IMR-90 (cell line): ENCODE data around the gene MTUS2. TPM values are rescaled to one million over a fixed set of nuclear protein-coding genes. Genes with fewer than 3 reads are reported as not detected.

Experiments used
- ATAC-seq: fragments of 200-7000 bp; cut with Tn5 transposase; 2 replicates; pipeline ENCODE4 v1.9.1; 2020; ENCODE audit warnings: low read depth, mild to moderate bottlenecking, moderate library complexity
- BruUV-seq: library from RNA; stranded (reverse); fragments of 400-500 nt; replicated peaks from 2 replicates; lab custom pipeline; 2021; lab: Mats Ljungman, UMichigan
- CTCF ChIA-PET: fragments of 300-600 bp; formaldehyde crosslinking; extraction: SDS; loops from one replicate; lab custom pipeline; 2021; ENCODE audit warnings: antibody characterized with exemption; lab: Yijun Ruan, JAX
- POLR2A ChIA-PET: fragments of 300-600 bp; sonication (Branson Sonifier 250); formaldehyde crosslinking; loops from one replicate; lab custom pipeline; 2022; ENCODE audit warnings: antibody characterized with exemption; ENCODE audit not compliant: unreplicated experiment; lab: Charles Lee
- DNase-seq: peaks from one replicate; pipeline ENCODE4 v3.0.0; 2013
- H2AFZ ChIP-seq: replicated peaks from 2 replicates; pipeline ENCODE3; 2013; ENCODE audit warnings: low read length, mild to moderate bottlenecking; ENCODE audit not compliant: poor library complexity
- H2AK5ac ChIP-seq: 2 replicates; pipeline ENCODE4 v1.6.1; 2013; ENCODE audit warnings: low read depth, low read length, inconsistent platforms
- H2AK9ac ChIP-seq: replicated peaks from 2 replicates; pipeline ENCODE3; 2013; ENCODE audit warnings: mild to moderate bottlenecking, low read depth, low read length, moderate library complexity; ENCODE audit not compliant: poor library complexity
- H2BK120ac ChIP-seq: 2 replicates; pipeline ENCODE4 v1.6.1; 2013; ENCODE audit warnings: low read depth, low read length, inconsistent platforms
- H2BK15ac ChIP-seq: 3 replicates; pipeline ENCODE4 v1.6.1; 2013; ENCODE audit warnings: low read depth, low read length, inconsistent platforms
- H2BK20ac ChIP-seq: 2 replicates; pipeline ENCODE4 v1.6.1; 2013; ENCODE audit warnings: low read depth, mild to moderate bottlenecking, inconsistent platforms, low read length, moderate library complexity
- H2BK5ac ChIP-seq: 2 replicates; pipeline ENCODE4 v1.6.1; 2013; ENCODE audit warnings: mild to moderate bottlenecking, low read depth, low read length, inconsistent platforms; ENCODE audit not compliant: poor library complexity, severe bottlenecking
- H3K14ac ChIP-seq: replicated peaks from 2 replicates; pipeline ENCODE4 v1.6.1; 2013; ENCODE audit warnings: low read depth, low read length, inconsistent platforms
- H3K18ac ChIP-seq: 2 replicates; pipeline ENCODE4 v1.6.1; 2013; ENCODE audit warnings: low read depth, low read length, control low read depth
- H3K23ac ChIP-seq: 2 replicates; pipeline ENCODE4 v1.6.1; 2013; ENCODE audit warnings: low read depth, low read length, inconsistent platforms
- H3K27ac ChIP-seq: 2 replicates; pipeline ENCODE4 v1.5.1; 2013; ENCODE audit warnings: mild to moderate bottlenecking, control low read depth, low read length; ENCODE audit not compliant: insufficient read depth
- H3K27me3 ChIP-seq: 2 replicates; pipeline ENCODE4 v1.6.1; 2013; ENCODE audit warnings: low read length; ENCODE audit not compliant: control insufficient read depth, insufficient read depth
- H3K36me3 ChIP-seq: 2 replicates; pipeline ENCODE4 v1.6.1; 2013; ENCODE audit warnings: low read length, mixed read lengths; ENCODE audit not compliant: control insufficient read depth, insufficient read depth
- H3K4ac ChIP-seq: 2 replicates; pipeline ENCODE4 v1.6.1; 2013; ENCODE audit warnings: low read depth, low read length, inconsistent platforms
- H3K4me1 ChIP-seq: 2 replicates; pipeline ENCODE4 v1.6.1; 2013; ENCODE audit warnings: low read length, mixed read lengths; ENCODE audit not compliant: control insufficient read depth, insufficient read depth
- H3K4me2 ChIP-seq: 2 replicates; pipeline ENCODE4 v1.6.1; 2013; ENCODE audit warnings: low read depth, mild to moderate bottlenecking, control low read depth, low read length, moderate library complexity
- H3K4me3 ChIP-seq: 2 replicates; pipeline ENCODE4 v1.5.1; 2013; ENCODE audit warnings: low read depth, mild to moderate bottlenecking, control low read depth, low read length, moderate library complexity; ENCODE audit not compliant: insufficient read depth
- H3K56ac ChIP-seq: 2 replicates; pipeline ENCODE4 v1.6.1; 2013; ENCODE audit warnings: low read length, inconsistent platforms; ENCODE audit not compliant: insufficient read depth; ENCODE audit errors: extremely low read depth
- H3K79me1 ChIP-seq, 2 experiments: 2 replicates each; pipeline ENCODE4 v1.6.1; 2013; ENCODE audit warnings: low read length in 2 of 2, inconsistent platforms in 1 of 2, low read depth in 1 of 2
- H3K9ac ChIP-seq: 2 replicates; pipeline ENCODE4 v1.6.1; 2013; ENCODE audit warnings: low read depth, low read length, control low read depth
- H3K9me1 ChIP-seq: 2 replicates; pipeline ENCODE4 v1.6.1; 2013; ENCODE audit warnings: low read length, inconsistent platforms; ENCODE audit not compliant: insufficient read depth
- H3K9me3 ChIP-seq: 2 replicates; pipeline ENCODE4 v1.6.1; 2013; ENCODE audit warnings: low read length; ENCODE audit not compliant: control insufficient read depth, insufficient read depth
- H4K20me1 ChIP-seq: 2 replicates; pipeline ENCODE4 v1.6.1; 2013; ENCODE audit warnings: low read length, inconsistent platforms; ENCODE audit not compliant: insufficient read depth
- H4K5ac ChIP-seq: 2 replicates; pipeline ENCODE4 v1.6.1; 2013; ENCODE audit warnings: mild to moderate bottlenecking, low read depth, low read length, control low read depth
- H4K8ac ChIP-seq, 2 experiments: 2 replicates each; pipeline ENCODE4 v1.6.1; 2013; ENCODE audit warnings: low read depth in 2 of 2, low read length in 2 of 2, control low read depth in 1 of 2, inconsistent platforms in 1 of 2
- H4K91ac ChIP-seq: 2 replicates; pipeline ENCODE4 v1.6.1; 2013; ENCODE audit warnings: low read depth, low read length, inconsistent platforms; ENCODE audit not compliant: insufficient read depth
- BHLHE40 ChIP-seq: fragments of 150-350 bp; IDR thresholded peaks from 2 replicates; pipeline ENCODE4 v1.6.1; 2016; ENCODE audit warnings: mild to moderate bottlenecking, low read depth, low read length
- CHD1 ChIP-seq: IDR thresholded peaks from 2 replicates; pipeline ENCODE4 v1.6.1; 2012; ENCODE audit warnings: low read depth, low read length, improper control_type of control experiment
- CTCF ChIP-seq: conservative IDR thresholded peaks from 2 replicates; pipeline ENCODE4 v1.5.1; 2012; ENCODE audit warnings: mild to moderate bottlenecking, low read depth, low read length, improper control_type of control experiment
- FOS ChIP-seq: fragments of 150-350 bp; IDR thresholded peaks from 2 replicates; pipeline ENCODE4 v1.6.1; 2016; ENCODE audit warnings: low read depth, low read length
- MAZ ChIP-seq: IDR thresholded peaks from 2 replicates; pipeline ENCODE4 v1.6.1; 2012; ENCODE audit warnings: low read depth, mild to moderate bottlenecking, low read length, improper control_type of control experiment, moderate library complexity, borderline replicate concordance
- MXI1 ChIP-seq: IDR thresholded peaks from 2 replicates; pipeline ENCODE4 v1.6.1; 2012; ENCODE audit warnings: low read depth, mild to moderate bottlenecking, low read length, moderate library complexity, borderline replicate concordance
- POLR2A ChIP-seq: IDR thresholded peaks from 2 replicates; pipeline ENCODE4 v1.6.1; 2012; ENCODE audit warnings: mild to moderate bottlenecking, low read depth, low read length
- RAD21 ChIP-seq: IDR thresholded peaks from 2 replicates; pipeline ENCODE4 v1.6.1; 2012; ENCODE audit warnings: low read length, improper control_type of control experiment
- RCOR1 ChIP-seq: IDR thresholded peaks from 2 replicates; pipeline ENCODE4 v1.6.1; 2012; ENCODE audit warnings: mild to moderate bottlenecking, low read length, improper control_type of control experiment; ENCODE audit not compliant: insufficient replicate concordance
- USF2 ChIP-seq: fragments of 150-350 bp; IDR thresholded peaks from 2 replicates; pipeline ENCODE4 v1.6.1; 2017; ENCODE audit warnings: mild to moderate bottlenecking, antibody characterized with exemption, low read length, low read depth
- WGBS, 2 experiments: methylation state at CpG; one replicate each; pipeline versions ENCODE4 v1.1.5 to v1.1.7; 2013; ENCODE audit warnings: missing lambda C conversion rate in 2 of 2; ENCODE audit not compliant: insufficient read length in 1 of 2; ENCODE audit errors: extremely low coverage in 2 of 2; 5-methylcytosine and 5-hydroxymethylcytosine counted together
- dilution Hi-C: fragments of 300-500 bp; cut with HindIII; formaldehyde crosslinking; loops from one replicate; pipeline ENCODE4 v1.14.3; 2018; ENCODE audit warnings: low sequenced_read_pairs; ENCODE audit not compliant: unreplicated experiment
- in situ Hi-C: fragments of 300-500 bp; cut with MboI; formaldehyde crosslinking; loops from 3 replicates; pipeline ENCODE4 v1.14.3; 2019; ENCODE audit warnings: low sequenced_read_pairs, inconsistent platforms, mixed read lengths
- intact Hi-C: fragments of 100-400 bp; cut with micrococcal nuclease; formaldehyde crosslinking; loops from 2 replicates; pipeline ENCODE4 v1.10.0; 2022
- polyA plus RNA-seq, 3 experiments: library from polyadenylated mRNA; depleted of rRNA; stranded (reverse); fragments of >200 nt; gene quantifications; 2 replicates each; pipeline ENCODE4 v1.2.3, GENCODE V29; 2012; ENCODE audit warnings: low replicate concordance in 1 of 3
- total RNA-seq: library from RNA; depleted of rRNA; stranded (reverse); fragments of >200 nt; gene quantifications from 2 replicates; pipeline ENCODE4 v1.2.3, GENCODE V29; 2012

MTUS2 gene
- total and polyA plus RNA-seq, 2 of the 4 experiments (the other 2 are of a cell fraction), result under 0.01 to 0.02 TPM

- in situ Hi-C loops, result no loop called here
- dilution Hi-C loops, result no loop called here
Observed at GRCh38 chr13:28865149-28865744, 45.1 kb downstream of the MTUS2 start.

More at GRCh38 chr13:28865149-28865744, 45.1 kb downstream of the MTUS2 start:
- Histone ChIP-seq H4K8ac (no peak overlapping the region), H3K27me3 (no peaks in the 10 kb centered on the region), H2BK20ac (no peak overlapping the region), H2AK5ac (no peak overlapping the region), H3K14ac (no peak overlapping the region), H4K91ac (no peak overlapping the region), H2BK120ac (no peak overlapping the region), H3K4ac (no peak overlapping the region), H3K56ac (no peak overlapping the region), H3K9ac (no peak overlapping the region), H3K23ac (no peak overlapping the region), H2BK15ac (no peak overlapping the region), H3K4me1 (no peaks in the 10 kb centered on the region), H3K18ac (no peak overlapping the region), H4K20me1 (no peaks in the 10 kb centered on the region), H3K79me1 (no peaks in the 10 kb centered on the region), H4K5ac (no peak overlapping the region), H3K36me3 (no peaks in the 10 kb centered on the region), H2AK9ac (no peak overlapping the region), H3K4me3 (no peak overlapping the region), H3K9me1 (no peaks in the 10 kb centered on the region; the same call in 1 of the 2 replicates), H2AFZ (no peak overlapping the region), H2BK5ac (no peak overlapping the region), H3K27ac (no peak overlapping the region), H3K9me3 (no peaks in the 10 kb centered on the region), H3K4me2 (no peak overlapping the region)
- intact Hi-C loops, result no loop called here
- POLR2A ChIA-PET, result no interaction called here
- CTCF ChIA-PET, result interaction anchor here (1.4 kb wide), 1 partner anchor 12 kb away, joined by 4 read pairs; no protein-coding TSS in a partner anchor
- ATAC-seq (no peak), DNase-seq (no peak)
- WGBS, 2 experiments, result 17% methylated on average over 1 of the region's 5 CpGs; no CpG with 5 or more reads in 1 of the 2 experiments
- no TSS peak for BruUV-seq
- TF ChIP-seq POLR2A (no peak), MAZ (no peak), CHD1 (no peak), RAD21 (no peak), BHLHE40 (no peak), MXI1 (no peak), RCOR1 (no peak), CTCF (no peak), USF2 (no peak), FOS (no peak)
